ENCODE data around the gene CCDC60. TPM values are rescaled to one million over a fixed set of nuclear protein-coding genes. Genes with fewer than 3 reads are reported as not detected.

Gene CCDC60
- total and polyA plus RNA-seq, 12 donors, result not detected

GRCh38 chr12:119440803-119441360 lies 106.4 kb downstream of the CCDC60 start:
- H3K9me3 ChIP-seq (replicated peaks in 1 of 3), result no peaks in the 10 kb centered on the region
- 75 to 81% (median 78%) methylated on average over 6 of the region's 6 CpGs for WGBS, 4 donors
- intact Hi-C loops (cut with DNase I), result loop anchor here in 1 of 2 donors (10.0 kb wide), 2 partner anchors 104 to 204 kb away; no protein-coding TSS in a partner anchor
- no peak overlapping the region for H3K4me3 ChIP-seq
- H3K4me1 ChIP-seq (replicated peaks in 1 of 2), result no peaks in the 10 kb centered on the region
- peaks cover 9% of the 10 kb centered on the region for H3K27me3 ChIP-seq
- no peaks in the 10 kb centered on the region for H3K36me3 ChIP-seq (replicated peaks in 1 of 2)
- H3K27ac ChIP-seq, result no peak overlapping the region
- TF ChIP-seq POLR2A (IDR thresholded peaks at IDR 0.05) (no peak), CTCF (IDR thresholded peaks at IDR 0.05) (no peak)
- no peak for DNase-seq

GRCh38 chr12:119444462-119445044 lies 110.0 kb downstream of the CCDC60 start:
- peak; percentile 22 to 74 (median 60) for DNase-seq
- no peaks in the 10 kb centered on the region for H3K9me3 ChIP-seq (replicated peaks in 1 of 3)
- intact Hi-C loops (cut with DNase I), result loop anchor here in 1 of 2 donors (10.0 kb wide), 2 partner anchors 100 to 200 kb away; no protein-coding TSS in a partner anchor
- no peaks in the 10 kb centered on the region for H3K36me3 ChIP-seq (replicated peaks in 1 of 2)
- H3K27me3 ChIP-seq, result peaks cover 4% of the 10 kb centered on the region
- no peak overlapping the region for H3K27ac ChIP-seq
- no peak overlapping the region for H3K4me3 ChIP-seq
- TF ChIP-seq POLR2A (IDR thresholded peaks at IDR 0.05) (no peak), CTCF (IDR thresholded peaks at IDR 0.05) (peak; percentile 70 to 91 (median 83))
- 16 to 30% (median 17%) methylated on average over 9 to 10 of the region's 10 CpGs for WGBS, 4 donors
- H3K4me1 ChIP-seq (replicated peaks in 1 of 2), result no peaks in the 10 kb centered on the region

GRCh38 chr12:119446459-119446858 lies 111.9 kb downstream of the CCDC60 start:
- Histone ChIP-seq H3K4me1 (replicated peaks in 1 of 2) (no peaks in the 10 kb centered on the region), H3K27me3 (peaks cover 4% of the 10 kb centered on the region), H3K9me3 (replicated peaks in 1 of 3) (no peaks in the 10 kb centered on the region), H3K4me3 (no peak overlapping the region), H3K27ac (no peak overlapping the region), H3K36me3 (replicated peaks in 1 of 2) (no peaks in the 10 kb centered on the region)
- no peak for TF ChIP-seq CTCF (IDR thresholded peaks at IDR 0.05)
- TF ChIP-seq POLR2A (IDR thresholded peaks at IDR 0.05), result no peak
- WGBS, 4 donors, result 35 to 52% (median 43%) methylated on average over 3 of the region's 3 CpGs
- intact Hi-C loops (cut with DNase I), result loop anchor here in 1 of 2 donors (10.0 kb wide), 2 partner anchors 98 to 198 kb away; no protein-coding TSS in a partner anchor
- DNase-seq, result no peak

- Histone ChIP-seq H3K4me3 (no peak overlapping the region), H3K4me1 (replicated peaks in 1 of 2) (no peaks in the 10 kb centered on the region), H3K27ac (no peak overlapping the region), H3K9me3 (replicated peaks in 1 of 3) (no peaks in the 10 kb centered on the region), H3K36me3 (replicated peaks in 1 of 2) (no peaks in the 10 kb centered on the region), H3K27me3 (peaks cover 4% of the 10 kb centered on the region)
- WGBS, 4 donors, result 41 to 48% (median 45%) methylated on average over 4 to 7 of the region's 7 CpGs
- TF ChIP-seq POLR2A (IDR thresholded peaks at IDR 0.05), result no peak
- no peak for TF ChIP-seq CTCF (IDR thresholded peaks at IDR 0.05)
- intact Hi-C loops (cut with DNase I), result loop anchor here in 1 of 2 donors (10.0 kb wide), 2 partner anchors 98 to 198 kb away; no protein-coding TSS in a partner anchor
- no peak for DNase-seq
Measured at GRCh38 chr12:119447126-119447525, 112.6 kb downstream of the CCDC60 start.

Data from adrenal gland (tissue), 12 donors.